ENCODE results near the gene SLC8A2. TPM values are rescaled to one million over a fixed set of nuclear protein-coding genes. Genes with fewer than 3 reads are reported as not detected.

The SLC8A2 gene
- total RNA-seq, 4 donors from 2014 or later: 0.82 to 36.4 (median 9.6) TPM

DNA sequence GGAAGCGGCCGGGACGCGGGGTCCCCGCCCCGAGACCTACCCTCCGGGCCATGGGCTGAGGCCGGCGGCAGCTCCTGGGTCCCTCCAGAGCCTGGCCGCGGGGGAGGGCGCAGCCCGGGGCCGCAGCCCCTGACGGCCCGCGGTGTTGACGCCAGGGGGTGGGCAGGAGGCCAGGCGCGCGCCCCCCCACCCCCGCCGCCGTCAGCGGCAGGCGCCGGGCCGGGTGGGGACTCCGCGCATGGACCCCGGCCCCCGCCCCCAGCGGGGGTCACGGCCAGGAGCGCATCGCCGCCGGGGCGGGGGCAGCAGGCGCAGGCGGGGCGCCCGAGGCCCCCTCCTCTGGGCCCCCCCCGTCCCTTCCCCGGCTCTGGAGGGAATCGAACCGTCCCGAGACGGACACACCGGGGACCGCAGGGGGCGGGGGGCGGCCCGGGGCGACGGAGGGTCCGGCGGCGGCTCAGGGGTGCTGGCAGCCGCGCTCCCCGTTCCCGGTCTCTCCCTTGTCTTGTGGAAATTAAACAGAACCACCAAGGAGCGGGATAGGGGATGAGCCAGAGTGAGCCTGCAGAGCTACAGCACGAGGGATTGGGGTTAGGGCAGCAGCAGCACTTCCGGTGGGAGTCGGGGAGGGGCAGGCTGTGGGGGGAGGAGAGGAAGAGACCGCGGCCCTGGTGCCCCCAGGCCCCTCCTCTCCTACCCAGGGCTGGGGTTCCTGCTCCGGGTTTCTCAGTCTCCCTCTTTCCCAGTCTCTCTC lies 52.5 kb downstream of the SLC8A2 start, which contains the start of gene MEIS3:
MEIS3 (minus strand) TSS at position 498 of the 754 bp plus-strand sequence; CDS start at position 52, 446 bp downstream.
- intact Hi-C loops (cut with DNase I; ENCODE audit: low total_unique reads) (no loop called here), in situ Hi-C loops (cut with MboI; ENCODE audit: low pct_ligation_motif_present in 1 of 4, low pct_unique_long_range_greater_than_20kb in 1 of 4, low sequenced_read_pairs in 3 of 4) (loop anchor here in 1 of 4 donors (25.0 kb wide), 1 partner anchor 132 kb away; no protein-coding TSS in a partner anchor)
- no peaks in the 10 kb centered on the region for H3K36me3 ChIP-seq
- no peaks in the 10 kb centered on the region for H3K9me3 ChIP-seq
- peak within 1 kb of the TSS; percentile 25 to 56 (median 39) for H3K4me3 ChIP-seq
- H3K27me3 ChIP-seq: peaks cover 87% of the 10 kb centered on the region
- TF ChIP-seq EP300 (IDR thresholded peaks at IDR 0.05; ENCODE audit: low read depth) (no peak), POLR2A (IDR thresholded peaks at IDR 0.05) (no peak), POLR2AphosphoS5 (IDR thresholded peaks at IDR 0.05) (no peak)
- TF ChIP-seq, protein P1, sequence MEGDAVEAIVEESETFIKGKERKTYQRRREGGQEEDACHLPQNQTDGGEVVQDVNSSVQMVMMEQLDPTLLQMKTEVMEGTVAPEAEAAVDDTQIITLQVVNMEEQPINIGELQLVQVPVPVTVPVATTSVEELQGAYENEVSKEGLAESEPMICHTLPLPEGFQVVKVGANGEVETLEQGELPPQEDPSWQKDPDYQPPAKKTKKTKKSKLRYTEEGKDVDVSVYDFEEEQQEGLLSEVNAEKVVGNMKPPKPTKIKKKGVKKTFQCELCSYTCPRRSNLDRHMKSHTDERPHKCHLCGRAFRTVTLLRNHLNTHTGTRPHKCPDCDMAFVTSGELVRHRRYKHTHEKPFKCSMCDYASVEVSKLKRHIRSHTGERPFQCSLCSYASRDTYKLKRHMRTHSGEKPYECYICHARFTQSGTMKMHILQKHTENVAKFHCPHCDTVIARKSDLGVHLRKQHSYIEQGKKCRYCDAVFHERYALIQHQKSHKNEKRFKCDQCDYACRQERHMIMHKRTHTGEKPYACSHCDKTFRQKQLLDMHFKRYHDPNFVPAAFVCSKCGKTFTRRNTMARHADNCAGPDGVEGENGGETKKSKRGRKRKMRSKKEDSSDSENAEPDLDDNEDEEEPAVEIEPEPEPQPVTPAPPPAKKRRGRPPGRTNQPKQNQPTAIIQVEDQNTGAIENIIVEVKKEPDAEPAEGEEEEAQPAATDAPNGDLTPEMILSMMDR (IDR thresholded peaks at IDR 0.05): no peak
- DNase-seq: no peak
- 2 to 6% methylated on average over 10 to 15 of the region's 70 CpGs for WGBS, 2 donors (ENCODE audit: low coverage in 1 of 2)
- peak within 1 kb of the TSS in 2 of 4 donors; percentile 4 to 9 for H3K27ac ChIP-seq
- peaks cover 0 to 4% (median 1%) of the 10 kb centered on the region in 4 donors for H3K4me1 ChIP-seq

DNA sequence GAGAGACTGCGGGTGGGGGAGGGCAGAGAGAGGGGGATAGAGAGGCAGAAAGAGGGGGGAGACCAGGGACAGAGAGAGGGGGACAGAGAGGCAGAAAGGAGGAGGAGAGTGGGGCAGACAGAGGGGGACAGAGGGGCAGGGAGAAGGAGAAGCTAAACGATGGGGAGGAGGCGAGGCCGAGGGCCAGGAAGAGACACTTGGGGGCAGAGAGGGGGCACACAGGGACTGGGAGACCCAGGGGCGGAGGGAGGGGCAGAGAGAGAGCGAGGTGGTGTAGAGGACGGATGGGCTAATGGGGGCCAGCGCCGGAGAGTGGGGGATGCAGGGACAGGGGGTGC lies 53.0 kb downstream of the SLC8A2 start:
- no peaks in the 10 kb centered on the region for H3K9me3 ChIP-seq
- WGBS, 2 donors (ENCODE audit: low coverage in 1 of 2): 6% methylated on average over 9 of the region's 9 CpGs; no CpG with 5 or more reads in 1 of the 2 donors
- in situ Hi-C loops (cut with MboI; ENCODE audit: low pct_ligation_motif_present in 1 of 4, low pct_unique_long_range_greater_than_20kb in 1 of 4, low sequenced_read_pairs in 3 of 4) (loop anchor here in 1 of 4 donors (25.0 kb wide), 1 partner anchor 131 kb away; no protein-coding TSS in a partner anchor), intact Hi-C loops (cut with DNase I; ENCODE audit: low total_unique reads) (no loop called here)
- TF ChIP-seq POLR2A (IDR thresholded peaks at IDR 0.05) (no peak), POLR2AphosphoS5 (IDR thresholded peaks at IDR 0.05) (no peak), EP300 (IDR thresholded peaks at IDR 0.05; ENCODE audit: low read depth) (no peak)
- TF ChIP-seq, protein P1 (IDR thresholded peaks at IDR 0.05): no peak
- H3K27ac ChIP-seq: peak overlapping the region in 2 of 4 donors; percentile 4 to 9
- H3K36me3 ChIP-seq: no peaks in the 10 kb centered on the region
- peaks cover 82% of the 10 kb centered on the region for H3K27me3 ChIP-seq
- DNase-seq: no peak
- H3K4me3 ChIP-seq: peak overlapping the region; percentile 25 to 56 (median 39)
- peaks cover 0 to 4% (median 1%) of the 10 kb centered on the region in 4 donors for H3K4me1 ChIP-seq

DNA sequence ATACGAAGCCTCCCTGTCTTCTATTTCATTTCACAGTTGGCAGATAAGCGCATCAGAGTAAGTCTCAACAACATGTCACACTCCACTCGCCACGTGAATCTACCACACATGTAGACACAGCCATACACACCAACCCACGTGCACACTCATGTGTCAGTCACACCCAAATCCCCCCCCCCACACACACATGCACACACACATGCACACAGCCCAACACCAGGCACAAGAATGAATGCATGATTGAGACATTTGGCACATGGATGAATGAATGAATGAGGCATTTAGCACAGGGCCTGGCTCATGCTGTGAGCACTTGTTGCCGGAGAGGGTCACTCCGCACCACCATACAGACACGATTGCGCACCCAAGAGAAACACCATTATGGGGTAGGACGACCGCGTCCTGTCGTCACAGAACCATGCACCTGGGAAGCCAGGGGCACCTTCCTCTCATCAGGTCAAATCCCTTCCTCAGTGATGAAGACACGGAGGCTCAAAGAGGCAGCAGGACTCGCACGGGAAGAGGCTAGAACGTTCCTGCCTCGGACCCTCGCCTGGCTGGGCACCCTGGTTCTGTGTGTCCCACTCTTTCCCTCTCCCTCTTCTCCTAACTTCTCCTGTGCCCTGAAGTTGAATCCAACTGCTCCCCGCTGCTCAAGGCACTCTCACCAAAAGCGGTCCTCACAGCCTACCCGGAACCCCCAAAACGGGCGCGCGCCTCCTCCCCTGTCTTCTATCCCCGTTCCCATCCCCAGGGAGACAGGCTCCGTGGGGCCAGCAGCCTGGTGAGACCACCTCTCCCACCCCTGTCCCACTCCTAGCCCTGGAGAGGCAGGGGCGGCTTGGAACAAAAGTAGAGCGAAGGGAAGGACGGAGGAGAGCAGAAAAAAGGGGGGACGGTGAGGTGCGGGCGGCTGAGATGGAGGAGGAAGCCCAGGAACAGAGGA lies 53.7 kb downstream of the SLC8A2 start:
- H3K36me3 ChIP-seq: no peaks in the 10 kb centered on the region
- intact Hi-C loops (cut with DNase I; ENCODE audit: low total_unique reads): no loop called here
- TF ChIP-seq POLR2AphosphoS5 (IDR thresholded peaks at IDR 0.05): no peak
- no peak for TF ChIP-seq POLR2A (IDR thresholded peaks at IDR 0.05)
- TF ChIP-seq, protein P1 (IDR thresholded peaks at IDR 0.05): no peak
- TF ChIP-seq EP300 (IDR thresholded peaks at IDR 0.05; ENCODE audit: low read depth): no peak
- in situ Hi-C loops (cut with MboI; ENCODE audit: low pct_ligation_motif_present in 1 of 4, low pct_unique_long_range_greater_than_20kb in 1 of 4, low sequenced_read_pairs in 3 of 4): loop anchor here in 1 of 4 donors (25.0 kb wide), 1 partner anchor 131 kb away; no protein-coding TSS in a partner anchor
- 10 to 11% methylated on average over 2 to 34 of the region's 34 CpGs for WGBS, 2 donors (ENCODE audit: low coverage in 1 of 2)
- no peak overlapping the region for H3K27ac ChIP-seq
- H3K4me3 ChIP-seq: peak overlapping the region in 3 of 4 donors; percentile 34 to 56 (median 44)
- peaks cover 0 to 4% (median 1%) of the 10 kb centered on the region in 4 donors for H3K4me1 ChIP-seq
- peaks cover 75% of the 10 kb centered on the region for H3K27me3 ChIP-seq
- no peak for DNase-seq
- H3K9me3 ChIP-seq: no peaks in the 10 kb centered on the region

Data from transverse colon (tissue), 4 donors.